ENCODE measurements around the gene DNAJC4.

DNA sequence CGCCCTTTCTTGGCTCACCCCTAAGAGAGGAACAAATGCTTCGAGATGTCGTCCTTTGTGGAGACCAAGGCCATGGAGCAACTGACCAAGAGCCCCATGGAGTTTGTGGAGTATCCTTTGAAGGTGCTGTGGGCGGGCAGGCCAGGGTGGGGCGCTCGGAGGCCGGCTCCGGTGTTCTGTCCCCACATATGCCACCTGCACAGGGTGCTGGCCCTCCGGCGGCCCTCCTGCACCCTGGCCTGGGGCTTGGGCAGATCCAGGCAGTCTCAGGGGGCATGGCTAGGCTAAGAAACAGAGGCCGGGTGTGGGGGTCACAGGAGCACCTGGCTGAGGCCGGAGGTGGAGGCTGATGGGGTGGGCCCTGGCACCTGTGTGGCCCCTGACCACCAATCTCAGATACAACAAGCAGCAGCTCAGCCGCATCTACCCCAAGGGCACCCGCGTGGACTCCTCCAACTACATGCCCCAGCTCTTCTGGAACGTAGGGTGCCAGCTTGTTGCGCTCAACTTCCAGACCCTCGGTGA lies 31.3 kb downstream of the DNAJC4 start:
- TF ChIP-seq, protein P1, sequence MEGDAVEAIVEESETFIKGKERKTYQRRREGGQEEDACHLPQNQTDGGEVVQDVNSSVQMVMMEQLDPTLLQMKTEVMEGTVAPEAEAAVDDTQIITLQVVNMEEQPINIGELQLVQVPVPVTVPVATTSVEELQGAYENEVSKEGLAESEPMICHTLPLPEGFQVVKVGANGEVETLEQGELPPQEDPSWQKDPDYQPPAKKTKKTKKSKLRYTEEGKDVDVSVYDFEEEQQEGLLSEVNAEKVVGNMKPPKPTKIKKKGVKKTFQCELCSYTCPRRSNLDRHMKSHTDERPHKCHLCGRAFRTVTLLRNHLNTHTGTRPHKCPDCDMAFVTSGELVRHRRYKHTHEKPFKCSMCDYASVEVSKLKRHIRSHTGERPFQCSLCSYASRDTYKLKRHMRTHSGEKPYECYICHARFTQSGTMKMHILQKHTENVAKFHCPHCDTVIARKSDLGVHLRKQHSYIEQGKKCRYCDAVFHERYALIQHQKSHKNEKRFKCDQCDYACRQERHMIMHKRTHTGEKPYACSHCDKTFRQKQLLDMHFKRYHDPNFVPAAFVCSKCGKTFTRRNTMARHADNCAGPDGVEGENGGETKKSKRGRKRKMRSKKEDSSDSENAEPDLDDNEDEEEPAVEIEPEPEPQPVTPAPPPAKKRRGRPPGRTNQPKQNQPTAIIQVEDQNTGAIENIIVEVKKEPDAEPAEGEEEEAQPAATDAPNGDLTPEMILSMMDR (IDR thresholded peaks at IDR 0.05; ENCODE audit: insufficient read depth, low read length, poor library complexity, severe bottlenecking), result no peak
- no peak for TF ChIP-seq EZH2phosphoT487 (conservative IDR thresholded peaks at IDR 0.05; ENCODE audit: low read length)

All from SU-DHL-6 (cell line).